HUES48 (cell line): ENCODE data around the gene AGO4.
"Not testable (repeated sequence)": the region's sequence is repeated elsewhere in the genome, so short reads cannot be mapped to it uniquely, and the experiment has no call there.

Experiments
- H3K27ac ChIP-seq: one replicate; pipeline ENCODE4 v1.7.0; 2013; ENCODE audit warnings: low read depth, low read length, inconsistent platforms
- H3K27me3 ChIP-seq: 2 replicates; pipeline ENCODE4 v1.6.1; 2013; ENCODE audit warnings: mild to moderate bottlenecking, low read length; ENCODE audit not compliant: control insufficient read depth, insufficient read depth
- H3K36me3 ChIP-seq: 2 replicates; pipeline ENCODE4 v1.6.1; 2013; ENCODE audit warnings: low read length; ENCODE audit not compliant: control insufficient read depth, insufficient read depth
- H3K4me1 ChIP-seq: 2 replicates; pipeline ENCODE4 v1.6.1; 2013; ENCODE audit warnings: mild to moderate bottlenecking, low read length; ENCODE audit not compliant: control insufficient read depth, insufficient read depth
- H3K4me3 ChIP-seq: 2 replicates; pipeline ENCODE4 v1.5.1; 2013; ENCODE audit warnings: mild to moderate bottlenecking, low read depth, low read length
- H3K9ac ChIP-seq: 2 replicates; pipeline ENCODE4 v1.6.1; 2013; ENCODE audit warnings: mild to moderate bottlenecking, low read depth, low read length, moderate library complexity
- H3K9me3 ChIP-seq: 2 replicates; pipeline ENCODE4 v1.6.1; 2013; ENCODE audit warnings: low read length; ENCODE audit not compliant: control insufficient read depth, insufficient read depth

AGO4 gene

DNA sequence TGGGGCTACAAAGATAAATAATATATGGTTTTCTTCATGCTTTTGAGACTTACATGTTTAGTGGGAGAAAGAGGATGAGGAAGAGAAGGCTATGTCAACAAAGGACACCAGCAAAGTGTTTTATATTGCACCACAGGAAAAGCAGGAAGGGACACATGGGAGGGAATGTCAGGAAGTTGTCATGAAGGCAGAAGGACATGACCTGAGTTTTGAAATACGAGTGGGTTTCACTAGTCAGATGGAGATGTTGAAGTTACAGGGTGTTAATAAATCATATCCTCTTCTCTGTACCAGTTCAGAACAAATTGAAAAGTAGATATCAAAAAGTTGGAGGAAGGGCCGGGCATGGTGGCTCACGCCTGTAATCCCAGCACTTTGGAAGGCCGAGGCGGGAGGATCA lies 57.0 kb downstream of the AGO4 start:
- no peaks in the 10 kb centered on the region for H3K4me1 ChIP-seq
- H3K4me3 ChIP-seq = no peak overlapping the region
- H3K27ac ChIP-seq = no peak overlapping the region
- no peak overlapping the region for H3K9ac ChIP-seq
- no peaks in the 10 kb centered on the region for H3K27me3 ChIP-seq
- H3K36me3 ChIP-seq = no peaks in the 10 kb centered on the region
- H3K9me3 ChIP-seq = no peaks in the 10 kb centered on the region

DNA sequence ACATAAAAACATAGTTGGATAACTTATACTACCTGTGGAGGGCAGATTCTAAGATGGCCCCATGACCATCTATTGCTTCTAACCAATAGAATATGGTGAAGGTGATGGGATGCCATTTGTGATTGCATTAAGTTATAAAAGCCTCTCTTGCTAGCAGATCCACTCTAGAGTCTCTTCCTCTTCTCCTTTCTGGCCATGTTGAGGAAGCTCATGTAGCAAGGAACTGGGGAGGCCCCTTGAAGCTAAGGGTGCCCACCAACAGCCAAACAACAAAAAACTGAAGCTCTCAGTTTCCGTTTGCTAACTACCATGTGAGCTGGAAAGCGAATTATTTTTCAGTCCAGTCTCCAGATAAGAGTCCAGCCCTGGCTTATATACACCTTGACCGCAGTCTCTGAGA lies 59.2 kb downstream of the AGO4 start:
- Histone ChIP-seq H3K4me1 (no peaks in the 10 kb centered on the region), H3K27ac (no peak overlapping the region), H3K9ac (no peak overlapping the region), H3K4me3 (no peak overlapping the region), H3K27me3 (no peaks in the 10 kb centered on the region), H3K36me3 (no peaks in the 10 kb centered on the region), H3K9me3 (no peaks in the 10 kb centered on the region)

DNA sequence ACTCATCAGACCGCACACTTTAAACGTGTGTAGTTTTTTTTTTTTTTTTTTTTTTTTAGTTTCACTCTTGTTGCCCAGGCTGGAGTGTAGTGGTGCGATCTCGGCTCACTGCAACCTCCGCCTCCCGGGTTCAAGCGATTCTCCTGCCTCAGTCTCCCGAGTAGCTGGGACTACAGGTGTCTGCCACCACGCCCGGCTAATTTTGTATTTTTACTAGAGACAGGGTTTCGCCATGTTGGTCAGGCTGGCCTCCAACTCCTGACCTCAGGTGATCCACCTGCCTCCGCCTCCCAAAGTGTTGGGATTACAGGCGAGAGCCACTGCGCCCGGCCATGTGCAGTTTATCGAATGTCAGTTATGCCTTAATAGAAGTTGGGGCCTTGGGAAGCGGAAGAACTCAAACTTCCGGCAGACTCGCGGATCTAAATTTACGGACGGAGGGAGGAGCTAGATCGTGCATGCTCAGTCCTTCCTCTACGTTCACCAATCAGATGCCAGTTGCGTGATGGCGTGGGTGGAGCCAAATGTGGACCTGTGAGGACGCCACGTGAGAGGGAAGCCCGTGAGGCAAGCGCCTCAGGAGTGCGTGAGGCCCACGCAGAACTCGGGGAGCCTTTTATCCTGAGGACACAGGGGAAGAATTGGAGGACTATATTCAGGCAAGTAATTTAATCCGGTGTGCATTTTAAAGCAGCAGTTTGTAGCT lies 61.6 kb downstream of the AGO4 start:
- not testable (repeated sequence) for H3K9me3 ChIP-seq, H3K4me3 ChIP-seq, H3K9ac ChIP-seq, H3K27me3 ChIP-seq, H3K36me3 ChIP-seq, H3K4me1 ChIP-seq, H3K27ac ChIP-seq

DNA sequence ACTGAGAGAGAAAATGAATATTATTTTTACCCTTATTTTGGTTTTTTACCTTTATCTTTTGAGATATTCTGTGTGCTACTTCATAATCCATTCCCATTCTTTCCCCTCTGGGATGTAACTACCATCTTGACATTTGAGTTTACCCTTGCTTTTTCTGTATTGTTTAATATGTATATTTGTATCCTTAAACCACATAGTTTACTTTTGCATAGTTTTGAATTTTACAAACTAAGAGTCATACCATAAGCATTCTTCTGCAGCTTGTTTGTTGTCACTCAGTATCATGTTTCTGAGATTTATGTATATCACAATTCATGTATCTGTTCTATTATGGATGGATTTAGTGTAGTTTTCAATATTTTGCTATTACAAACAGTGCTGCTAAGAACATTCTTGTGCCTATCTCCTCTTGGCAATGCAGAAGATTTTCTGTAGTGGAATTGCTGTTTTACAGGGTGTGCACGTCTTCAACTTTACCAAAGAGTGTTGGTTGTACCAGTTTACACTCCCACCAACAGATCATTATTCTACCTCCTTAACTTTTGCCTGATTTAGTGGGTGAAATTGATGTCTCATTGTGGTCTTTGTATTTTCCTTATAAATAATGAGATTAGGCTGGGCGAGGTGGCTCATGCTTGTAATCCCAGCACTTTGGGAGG lies 63.0 kb downstream of the AGO4 start:
- no peaks in the 10 kb centered on the region for H3K36me3 ChIP-seq
- no peak overlapping the region for H3K27ac ChIP-seq
- no peak overlapping the region for H3K9ac ChIP-seq
- no peaks in the 10 kb centered on the region for H3K27me3 ChIP-seq
- H3K4me1 ChIP-seq = no peaks in the 10 kb centered on the region
- no peak overlapping the region for H3K4me3 ChIP-seq
- H3K9me3 ChIP-seq = no peaks in the 10 kb centered on the region

DNA sequence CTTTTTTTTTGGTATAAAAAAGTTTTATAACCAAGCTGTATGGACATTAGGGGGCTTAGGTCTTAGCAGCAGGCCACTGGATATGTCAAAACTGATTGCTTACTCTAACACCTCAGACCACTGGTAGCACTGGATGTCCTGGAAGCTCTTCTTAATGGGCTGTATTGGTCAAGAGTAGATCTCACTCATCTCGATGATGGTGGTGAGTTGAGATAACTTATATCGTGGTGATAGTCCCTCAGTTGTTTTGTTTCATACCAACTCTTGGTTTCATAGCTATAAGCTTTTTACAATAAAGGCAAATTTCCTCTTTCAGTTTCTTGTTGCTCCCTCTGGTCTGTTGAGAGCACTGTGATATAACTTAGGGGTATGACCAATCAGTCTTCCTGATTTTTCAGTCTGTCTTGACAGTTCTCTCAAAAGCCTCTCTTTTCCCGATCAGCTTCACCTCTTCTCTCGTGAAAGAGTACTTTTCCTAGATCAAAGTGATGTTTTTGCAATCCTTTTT lies 65.5 kb downstream of the AGO4 start:
- H3K9ac ChIP-seq = no peak overlapping the region
- no peak overlapping the region for H3K4me3 ChIP-seq
- H3K36me3 ChIP-seq = no peaks in the 10 kb centered on the region
- no peak overlapping the region for H3K27ac ChIP-seq
- no peaks in the 10 kb centered on the region for H3K4me1 ChIP-seq
- no peaks in the 10 kb centered on the region for H3K9me3 ChIP-seq
- no peaks in the 10 kb centered on the region for H3K27me3 ChIP-seq

DNA sequence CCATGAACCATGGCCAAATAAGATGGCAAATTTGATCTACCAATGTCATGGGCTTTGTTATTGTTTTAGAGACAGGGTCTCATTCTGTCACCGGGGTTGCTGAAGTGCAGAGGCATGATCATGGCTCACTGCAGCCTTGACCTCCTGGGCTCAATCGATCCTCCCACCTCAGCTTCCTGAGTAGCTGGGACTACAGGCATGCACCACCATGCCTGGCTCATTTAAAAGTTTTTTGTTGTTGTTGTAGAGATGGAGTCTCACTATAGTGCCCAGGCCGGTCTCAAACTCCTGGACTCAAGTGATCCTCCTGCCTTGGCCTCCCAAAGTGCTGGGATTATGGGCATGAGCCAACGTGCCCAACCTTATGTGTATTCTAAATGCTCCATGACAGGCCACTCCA lies 66.3 kb downstream of the AGO4 start:
- H3K4me3 ChIP-seq, H3K36me3 ChIP-seq, H3K4me1 ChIP-seq, H3K27me3 ChIP-seq, H3K9me3 ChIP-seq, H3K9ac ChIP-seq, H3K27ac ChIP-seq: not testable (repeated sequence)

DNA sequence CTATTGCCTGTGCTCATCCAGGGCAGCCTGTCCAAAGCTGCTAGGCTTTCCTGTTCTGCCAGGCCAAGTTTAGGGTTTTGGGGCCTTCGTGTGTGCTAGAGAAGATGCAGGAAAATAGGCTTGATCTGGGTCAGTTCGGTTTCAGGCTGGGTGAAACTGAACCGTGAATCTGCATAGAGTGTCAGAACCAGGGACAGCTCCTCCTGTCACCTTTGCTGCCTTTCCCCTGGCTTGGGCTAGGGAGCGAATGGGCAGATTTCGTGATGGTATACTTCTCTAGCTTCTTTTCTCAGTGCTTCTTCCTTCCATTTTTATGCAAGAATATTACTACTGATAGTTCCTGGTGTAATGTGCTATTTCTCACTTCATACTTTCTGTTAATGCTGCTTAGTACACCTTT lies 69.2 kb downstream of the AGO4 start:
- H3K9ac ChIP-seq = no peak overlapping the region
- H3K36me3 ChIP-seq = no peaks in the 10 kb centered on the region
- H3K9me3 ChIP-seq = no peaks in the 10 kb centered on the region
- H3K4me3 ChIP-seq = no peak overlapping the region
- no peaks in the 10 kb centered on the region for H3K27me3 ChIP-seq
- no peaks in the 10 kb centered on the region for H3K4me1 ChIP-seq
- no peak overlapping the region for H3K27ac ChIP-seq

DNA sequence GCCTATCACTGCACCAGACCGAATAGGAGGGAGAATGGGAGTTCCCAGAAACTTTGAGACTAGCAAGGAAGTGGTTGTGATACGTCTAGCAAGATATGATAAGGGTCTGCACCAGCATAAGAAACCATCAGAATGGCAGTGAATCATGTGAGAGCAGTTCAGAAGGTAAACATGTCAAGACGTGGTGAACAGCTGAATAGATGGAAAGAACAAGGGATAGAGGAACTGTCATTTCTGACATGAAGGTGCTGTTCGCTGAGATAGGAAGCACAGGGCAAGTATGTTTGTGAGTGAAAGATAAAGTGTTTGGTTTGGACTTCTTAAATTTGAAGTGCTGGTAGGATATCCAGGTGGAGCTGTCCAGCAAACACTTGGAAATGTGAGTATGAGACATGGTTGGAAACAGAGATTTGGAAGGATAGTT lies 74.0 kb downstream of the AGO4 start:
- no peaks in the 10 kb centered on the region for H3K36me3 ChIP-seq
- H3K4me1 ChIP-seq = peaks cover 28% of the 10 kb centered on the region
- no peak overlapping the region for H3K9ac ChIP-seq
- no peaks in the 10 kb centered on the region for H3K27me3 ChIP-seq
- no peak overlapping the region for H3K4me3 ChIP-seq
- no peak overlapping the region for H3K27ac ChIP-seq
- no peaks in the 10 kb centered on the region for H3K9me3 ChIP-seq

DNA sequence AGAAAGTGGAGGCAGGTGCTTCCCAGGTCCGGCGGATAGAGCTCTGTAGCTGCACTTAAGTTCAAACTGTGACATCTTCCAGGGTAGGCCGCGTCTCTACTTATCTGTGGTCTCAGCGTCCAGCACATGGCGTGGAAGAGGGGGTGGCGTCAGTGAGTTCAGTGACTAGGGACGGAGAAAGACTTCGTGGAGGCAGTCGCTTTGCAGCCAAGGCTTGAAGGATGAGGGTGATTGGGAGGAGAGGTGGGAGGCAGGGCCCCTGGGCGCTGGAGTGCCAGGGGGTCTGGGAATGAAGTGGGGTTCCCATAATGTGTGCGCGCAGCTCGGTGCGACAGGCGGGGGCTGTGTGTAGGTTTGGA lies 74.7 kb downstream of the AGO4 start:
- Histone ChIP-seq H3K36me3 (no peaks in the 10 kb centered on the region), H3K4me1 (peaks cover 35% of the 10 kb centered on the region), H3K4me3 (peak overlapping the region; percentile 99; the same call in 1 of the 2 replicates), H3K9ac (no peak overlapping the region), H3K27ac (no peak overlapping the region), H3K27me3 (no peaks in the 10 kb centered on the region), H3K9me3 (no peaks in the 10 kb centered on the region)

DNA sequence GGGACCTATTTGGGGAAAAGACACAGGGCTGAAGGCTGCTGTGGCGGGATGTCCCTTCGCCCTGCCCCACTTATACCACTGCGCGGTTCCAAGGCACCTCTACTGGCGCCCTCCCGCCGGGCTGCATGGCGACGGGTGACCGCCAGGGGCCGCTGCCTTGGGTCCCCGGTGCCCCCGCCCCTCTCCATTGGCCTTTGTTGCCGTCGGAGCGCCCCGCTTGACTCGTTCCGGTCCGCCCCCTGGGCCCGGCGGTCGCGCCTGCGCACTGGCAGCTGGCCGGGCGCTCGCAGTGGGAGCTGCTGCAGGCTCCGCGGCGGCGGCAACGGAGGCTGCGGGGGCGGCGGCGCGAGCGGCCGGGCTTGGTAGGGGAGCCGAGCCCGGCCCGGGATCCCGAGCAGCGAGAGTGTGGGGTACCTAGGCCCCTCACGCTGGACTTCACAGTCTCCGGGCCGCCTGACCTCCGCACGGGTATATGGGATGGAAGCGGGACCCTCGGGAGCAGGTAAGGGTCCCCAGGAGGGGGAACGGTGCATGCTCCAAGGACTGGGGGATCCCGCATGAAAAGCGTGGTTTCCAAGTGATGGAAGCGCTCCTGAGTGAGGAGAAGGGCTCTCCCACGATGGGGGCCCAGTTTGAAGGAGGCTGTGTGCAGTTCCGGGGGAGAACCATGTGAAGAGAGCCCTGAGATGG lies 75.3 kb downstream of the AGO4 start, which contains the start of gene AGO1:
Gene AGO1 (plus strand): TSS at position 265 of the 690 bp plus-strand sequence. CDS start 213 bp downstream, at position 478.
- Histone ChIP-seq H3K4me3 (peak within 1 kb of the TSS; percentile 99), H3K36me3 (peaks cover 3% of the 10 kb centered on the region; the same call in 1 of the 2 replicates), H3K27me3 (no peaks in the 10 kb centered on the region), H3K4me1 (peaks cover 39% of the 10 kb centered on the region), H3K27ac (peak within 1 kb of the TSS; percentile 95), H3K9me3 (no peaks in the 10 kb centered on the region), H3K9ac (peak within 1 kb of the TSS; percentile 82)

DNA sequence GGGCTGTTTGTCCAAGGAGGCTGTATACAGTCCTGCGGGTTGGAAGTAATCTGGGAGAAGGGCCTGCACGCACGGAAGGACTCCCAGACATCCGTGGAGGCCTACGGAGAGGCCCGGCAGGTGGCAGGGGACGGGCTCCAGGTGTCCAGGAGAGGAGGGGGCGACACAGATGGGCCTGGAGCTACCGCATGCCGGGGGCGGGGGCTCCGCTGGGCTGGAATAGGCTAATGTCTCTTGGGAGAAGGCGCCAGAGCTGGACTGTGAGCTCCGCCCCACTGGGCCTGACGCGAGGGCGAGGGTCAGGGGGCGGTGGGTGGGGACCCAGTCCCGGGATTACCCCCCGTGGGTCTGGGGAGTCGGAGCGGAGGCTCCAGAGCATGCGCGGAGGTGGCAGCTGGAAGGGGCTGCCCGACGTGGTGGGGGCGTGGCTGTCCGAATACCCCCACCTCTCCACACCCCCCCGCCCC lies 75.9 kb downstream of the AGO4 start:
- Histone ChIP-seq H3K4me1 (peaks cover 39% of the 10 kb centered on the region), H3K27me3 (no peaks in the 10 kb centered on the region), H3K27ac (peak overlapping the region; percentile 95), H3K36me3 (peaks cover 9% of the 10 kb centered on the region), H3K4me3 (peak overlapping the region; percentile 99), H3K9ac (peak overlapping the region; percentile 82), H3K9me3 (no peaks in the 10 kb centered on the region)
